HepG2 (cell line): Measurements from ENCODE around the gene ISCU. TPM values are rescaled to one million over a fixed set of nuclear protein-coding genes. Genes with fewer than 3 reads are reported as not detected.

Experiments
- ATAC-seq: fragments of 200-7000 bp; cut with Tn5 transposase; 3 replicates; pipeline ENCODE4 v1.9.1; 2020; ENCODE audit warnings: mild to moderate bottlenecking, moderate library complexity
- BruUV-seq: library from RNA; stranded (reverse); fragments of 400-500 nt; replicated peaks from 2 replicates; lab custom pipeline; 2021; lab: Mats Ljungman, UMichigan
- CTCF ChIA-PET: fragments of 300-600 bp; formaldehyde crosslinking; extraction: SDS; loops from one replicate; lab custom pipeline; 2021; ENCODE audit warnings: low total read pairs, inconsistent platforms, low intra/inter-chr PET ratio; lab: Yijun Ruan, JAX
- POLR2A ChIA-PET: fragments of 350-600 bp; sonication (Branson Sonifier 250); formaldehyde crosslinking; loops from one replicate; lab custom pipeline; 2020; ENCODE audit warnings: antibody characterized with exemption, inconsistent platforms; lab: Yijun Ruan, JAX
- DNase-seq: peaks from one replicate; pipeline ENCODE4 v3.0.0-alpha.2; 2015; ENCODE audit warnings: low spot score
- FAIRE-seq: peaks from 3 replicates; lab custom pipeline; 2011; peaks lifted over from hg19 to GRCh38; lab: Jason Lieb, UNC
- H2AFZ ChIP-seq: one replicate; pipeline ENCODE4 v1.6.1; 2011; ENCODE audit warnings: low read length, inconsistent platforms
- H3K27ac ChIP-seq: fragments of 300-600 bp; 3 replicates; pipeline ENCODE4 v1.8.0; 2011; ENCODE audit warnings: mixed run types, mild to moderate bottlenecking, mixed read lengths, low read length, inconsistent platforms; ENCODE audit not compliant: insufficient read depth; ENCODE audit errors: extremely low read length
- H3K27me3 ChIP-seq, 2 experiments: fragments of 200-600 bp in 1 of 2; 2 replicates in 1 of 2; 3 replicates in 1 of 2; pipeline versions ENCODE4 v1.6.0 to v1.8.0; 2011; ENCODE audit warnings: low read length in 2 of 2, mild to moderate bottlenecking in 2 of 2, moderate library complexity in 2 of 2, inconsistent platforms in 1 of 2; ENCODE audit not compliant: insufficient read depth in 2 of 2, control insufficient read depth in 1 of 2
- H3K36me3 ChIP-seq, 2 experiments: fragments of 200-600 bp in 1 of 2; replicated peaks in 1 of 2; 2 replicates in 1 of 2; 3 replicates in 1 of 2; pipeline versions ENCODE4 v1.5.1 to v1.8.0; 2011; ENCODE audit warnings: low read length in 2 of 2, inconsistent platforms in 1 of 2; ENCODE audit not compliant: insufficient read depth in 2 of 2, control insufficient read depth in 1 of 2
- H3K4me1 ChIP-seq: 2 replicates; pipeline ENCODE4 v1.5.1; 2012; ENCODE audit warnings: low read length, inconsistent platforms; ENCODE audit not compliant: insufficient read depth
- H3K4me2 ChIP-seq: 2 replicates; pipeline ENCODE4 v1.6.0; 2011; ENCODE audit warnings: low read depth, low read length, inconsistent platforms
- H3K4me3 ChIP-seq, 3 experiments: fragments of 200-600 bp in 1 of 3; sonication (generic), shearing (Covaris generic) in 1 of 3; replicated peaks in 1 of 3; 2 replicates each; pipeline ENCODE4 v1.5.1; 2011 to 2016; ENCODE audit warnings: low read length in 3 of 3, inconsistent platforms in 2 of 3, low read depth in 2 of 3, mild to moderate bottlenecking in 2 of 3, control low read depth in 1 of 3, mixed read lengths in 1 of 3; ENCODE audit not compliant: insufficient read depth in 1 of 3
- H3K79me2 ChIP-seq: one replicate; pipeline ENCODE4 v1.6.1; 2011; ENCODE audit warnings: low read length, inconsistent platforms; ENCODE audit not compliant: insufficient read depth
- H3K9ac ChIP-seq: 2 replicates; pipeline ENCODE4 v1.6.0; 2011; ENCODE audit warnings: mild to moderate bottlenecking, low read depth, low read length, inconsistent platforms; ENCODE audit not compliant: insufficient read depth
- H3K9me3 ChIP-seq: 2 replicates; pipeline ENCODE4 v1.5.1; 2012; ENCODE audit warnings: mild to moderate bottlenecking, low read length
- H4K20me1 ChIP-seq: 2 replicates; pipeline ENCODE4 v1.6.0; 2011; ENCODE audit warnings: inconsistent platforms, mild to moderate bottlenecking, low read length, moderate library complexity; ENCODE audit not compliant: insufficient read depth
- CAMTA2 ChIP-seq: sonication (generic); formaldehyde crosslinking; IDR thresholded peaks from 2 replicates; pipeline ENCODE4 v1.4.0; 2020; ENCODE audit warnings: mild to moderate bottlenecking, missing genetic modification reagents, borderline replicate concordance
- E2F5 ChIP-seq: sonication (generic); formaldehyde crosslinking; conservative IDR thresholded peaks from 2 replicates; pipeline ENCODE4 v1.4.0; 2020; ENCODE audit warnings: missing genetic modification reagents
- KLF12 ChIP-seq: sonication (generic); formaldehyde crosslinking; IDR thresholded peaks from 2 replicates; pipeline ENCODE4 v1.4.0; 2020; ENCODE audit warnings: missing genetic modification reagents, borderline replicate concordance
- KMT2A ChIP-seq: sonication (generic); formaldehyde crosslinking; IDR thresholded peaks from 2 replicates; pipeline ENCODE4 v1.4.0; 2020; ENCODE audit warnings: missing genetic modification reagents
- LCORL ChIP-seq, 2 experiments: fragments of 450-650 bp in 1 of 2; sonication (generic) in 1 of 2; formaldehyde crosslinking in 1 of 2; IDR thresholded peaks; 2 replicates each; pipeline versions ENCODE4 v1.5.0 to v1.6.1; 2017 to 2020; ENCODE audit warnings: antibody characterized with exemption in 1 of 2, missing genetic modification reagents in 1 of 2
- SYNCRIP ChIP-seq: fragments of 200-400 bp; formaldehyde crosslinking; IDR thresholded peaks from 2 replicates; pipeline ENCODE4 v1.6.1; 2018; ENCODE audit warnings: mild to moderate bottlenecking, low read depth, low read length; ENCODE audit not compliant: insufficient read depth
- TOE1 ChIP-seq: sonication (generic); formaldehyde crosslinking; IDR thresholded peaks from 2 replicates; pipeline ENCODE4 v1.4.0; 2020; ENCODE audit warnings: mild to moderate bottlenecking, missing genetic modification reagents
- YEATS4 ChIP-seq: sonication (generic); formaldehyde crosslinking; IDR thresholded peaks from 2 replicates; pipeline ENCODE4 v1.4.0; 2020; ENCODE audit warnings: missing genetic modification reagents, borderline replicate concordance
- ZBTB4 ChIP-seq: sonication (generic); formaldehyde crosslinking; IDR thresholded peaks from 2 replicates; pipeline ENCODE4 v1.4.0; 2020; ENCODE audit warnings: missing genetic modification reagents, mild to moderate bottlenecking, borderline replicate concordance
- ZHX1 ChIP-seq: sonication (generic); formaldehyde crosslinking; IDR thresholded peaks from 2 replicates; pipeline ENCODE4 v1.8.1; 2022; ENCODE audit warnings: low read depth, mild to moderate bottlenecking, missing genetic modification reagents
- ZNF775 ChIP-seq: sonication (generic); formaldehyde crosslinking; IDR thresholded peaks from 2 replicates; pipeline ENCODE4 v1.4.0; 2020; ENCODE audit warnings: missing genetic modification reagents, mild to moderate bottlenecking, moderate library complexity, borderline replicate concordance
- ZNF841 ChIP-seq: sonication (generic); formaldehyde crosslinking; IDR thresholded peaks from 2 replicates; pipeline ENCODE4 v1.8.1; 2023; ENCODE audit warnings: missing genetic modification reagents, borderline replicate concordance
- ZSCAN20 ChIP-seq: sonication (generic); formaldehyde crosslinking; IDR thresholded peaks from 2 replicates; pipeline ENCODE4 v1.4.0; 2020; ENCODE audit warnings: missing genetic modification reagents, mild to moderate bottlenecking, borderline replicate concordance
- whole genome bisulfite sequencing: methylation state at CpG from one replicate; pipeline ENCODE4 v1.1.6; 2017; ENCODE audit warnings: low lambda C conversion rate; 5-methylcytosine and 5-hydroxymethylcytosine counted together
- in situ Hi-C: cut with HindIII; loops from 2 replicates; pipeline ENCODE4 v1.10.0; 2017; ENCODE audit warnings: low pct_unique_long_range_greater_than_20kb; ENCODE audit not compliant: extremely low pct_ligation_motif_present
- intact Hi-C: fragments of 100-400 bp; cut with micrococcal nuclease; formaldehyde crosslinking; loops from one replicate; pipeline ENCODE4 v1.10.0; 2022; ENCODE audit not compliant: unreplicated experiment
- polyA plus RNA-seq, 8 experiments: library from polyadenylated mRNA; depleted of rRNA in 3 of 8; stranded (reverse) in 7 of 8; unstranded in 1 of 8; fragments of >200 nt; fragmentation: Illumina TruSeq in 4 of 8; extraction: Trizol in 4 of 8; gene quantifications; 2 replicates each; pipeline versions ENCODE4 v1.2.1 to v1.2.3, GENCODE V29; 2011 to 2016; ENCODE audit warnings: low read depth in 4 of 8, missing spikeins in 1 of 8, mixed read lengths in 1 of 8; ENCODE audit not compliant: insufficient read depth in 1 of 8
- total RNA-seq, 5 experiments: library from RNA; depleted of rRNA; stranded (reverse); fragments of >200 nt; fragmentation: Illumina TruSeq; extraction: Trizol; gene quantifications; 2 replicates each; pipeline ENCODE4 v1.2.3, GENCODE V29; 2016; ENCODE audit warnings: low read depth in 1 of 5
- TF ChIP-seq, protein P1 (sequence below): sonication (generic); formaldehyde crosslinking; IDR thresholded peaks from 2 replicates; pipeline ENCODE4 v1.5.0; 2020; ENCODE audit warnings: missing genetic modification reagents

The ISCU gene
- total and polyA plus RNA-seq, 2 of the 13 experiments (the other 11 are each of a cell fraction or from before 2014, with no cell fraction given) = 94.4 to 107 TPM

- peaks cover 50% of the 10 kb centered on the region for H3K4me1 ChIP-seq
- no peaks in the 10 kb centered on the region for H3K27me3 ChIP-seq
- in situ Hi-C loops (no loop called here), intact Hi-C loops (no loop called here)
- ChIA-PET POLR2A (interaction anchor here (0.8 kb wide), 1 partner anchor 9 kb away, joined by 3 read pairs; the partner anchor contains the start of gene ISCU), CTCF (no interaction called here)
- no TSS peak for BruUV-seq
- DNase-seq (no peak), FAIRE-seq (no peak), ATAC-seq (no peak)
- peaks cover 94% of the 10 kb centered on the region for H3K79me2 ChIP-seq
- peaks cover 24% of the 10 kb centered on the region for H4K20me1 ChIP-seq
- TF ChIP-seq ZNF775 = no peak
- TF ChIP-seq ZHX1 (CRISPR knock-in tag) = no peak
- no peak for TF ChIP-seq TOE1 (CRISPR knock-in tag)
- no peak for TF ChIP-seq ZBTB4 (CRISPR knock-in tag)
- no peak for TF ChIP-seq YEATS4 (CRISPR knock-in tag)
- TF ChIP-seq, protein P1, sequence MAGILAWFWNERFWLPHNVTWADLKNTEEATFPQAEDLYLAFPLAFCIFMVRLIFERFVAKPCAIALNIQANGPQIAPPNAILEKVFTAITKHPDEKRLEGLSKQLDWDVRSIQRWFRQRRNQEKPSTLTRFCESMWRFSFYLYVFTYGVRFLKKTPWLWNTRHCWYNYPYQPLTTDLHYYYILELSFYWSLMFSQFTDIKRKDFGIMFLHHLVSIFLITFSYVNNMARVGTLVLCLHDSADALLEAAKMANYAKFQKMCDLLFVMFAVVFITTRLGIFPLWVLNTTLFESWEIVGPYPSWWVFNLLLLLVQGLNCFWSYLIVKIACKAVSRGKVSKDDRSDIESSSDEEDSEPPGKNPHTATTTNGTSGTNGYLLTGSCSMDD = no peak
- no peak for TF ChIP-seq LCORL (IDR thresholded peaks at IDR 0.05)
- TF ChIP-seq LCORL (CRISPR knock-in tag; IDR thresholded peaks at IDR 0.05) = no peak
- TF ChIP-seq KMT2A (CRISPR knock-in tag) = no peak
- TF ChIP-seq ZSCAN20 (CRISPR knock-in tag) = no peak
- TF ChIP-seq SYNCRIP = no peak
- TF ChIP-seq CAMTA2 (CRISPR knock-in tag) = no peak
- TF ChIP-seq KLF12 (CRISPR knock-in tag) = no peak
- TF ChIP-seq ZNF841 (CRISPR knock-in tag) = no peak
- TF ChIP-seq E2F5 (CRISPR knock-in tag) = no peak
- no peak overlapping the region for H2AFZ ChIP-seq
- no peak overlapping the region for H3K4me2 ChIP-seq
- peaks cover 8 to 17% of the 10 kb centered on the region in 2 experiments for H3K36me3 ChIP-seq
- H3K4me3 ChIP-seq = no peak overlapping the region
- H3K9ac ChIP-seq = no peak overlapping the region
- H3K27ac ChIP-seq = no peak overlapping the region
- H3K9me3 ChIP-seq = no peaks in the 10 kb centered on the region
- 92% methylated on average over 5 of the region's 5 CpGs for WGBS
These were observed 8.6 kb upstream of the ISCU start for GRCh38 chr12:108553799-108554198.
